Kidney glomerular epithelial cell (primary cell): ENCODE results near the gene SLCO3A1.
A peak's percentile ranks its signal among the peaks of the same experiment; 100 is the strongest.

ENCODE experiments used
- DNase-seq: peaks from one replicate; lab custom pipeline; 2025; lab: John Stamatoyannopoulos, UW

SLCO3A1 gene

DNA sequence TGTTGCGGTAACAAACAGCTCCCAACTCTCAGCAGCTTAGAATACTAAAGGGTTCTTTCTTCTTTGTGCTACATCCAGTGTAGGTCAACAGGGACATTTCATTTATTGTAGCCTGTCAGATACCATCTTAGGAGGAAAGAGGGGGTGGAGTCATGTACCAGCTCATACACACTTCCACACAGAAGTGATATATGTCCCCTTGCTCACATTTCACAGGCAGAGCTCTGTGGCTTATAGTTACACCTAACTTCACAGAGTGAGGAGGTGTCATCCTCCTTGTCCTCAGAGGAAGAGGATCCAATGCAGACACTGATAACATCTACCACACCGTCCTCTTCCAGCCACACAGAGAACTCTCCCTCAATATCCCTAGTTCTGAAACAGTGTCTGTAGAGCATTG is 247.2 kb downstream of the SLCO3A1 start:
- DNase-seq, result no peak

DNA sequence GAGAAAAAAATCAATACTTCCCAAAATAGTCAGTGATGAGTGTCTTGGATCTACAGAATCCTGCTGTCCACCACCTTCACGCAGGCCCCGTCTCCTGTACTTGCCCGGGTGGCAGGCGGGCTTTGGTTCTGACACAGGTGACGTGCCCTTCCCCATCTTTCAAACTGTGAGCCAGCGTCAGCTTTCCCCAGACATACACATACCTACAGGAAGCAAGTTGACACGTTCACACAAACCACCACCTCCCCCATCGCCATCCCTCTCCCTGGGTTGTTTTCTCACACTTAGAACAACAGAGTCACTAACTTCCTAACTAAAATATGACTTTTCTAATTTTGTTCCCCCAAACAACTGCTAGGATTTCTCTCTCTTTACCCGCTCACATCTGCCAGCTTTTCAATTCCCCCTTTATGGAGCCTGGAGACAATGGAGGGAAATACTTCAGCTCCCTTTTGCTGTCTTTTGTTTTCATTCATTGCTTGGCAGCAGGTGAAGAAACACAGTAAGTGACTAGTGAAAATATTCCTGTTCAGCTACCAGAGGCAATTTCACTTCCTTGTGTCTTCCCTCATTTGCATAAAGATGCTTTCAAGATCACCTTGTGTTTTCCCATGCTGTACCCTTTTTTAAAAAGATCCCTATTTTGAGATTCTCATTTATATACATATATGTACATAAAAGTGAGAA is 248.3 kb downstream of the SLCO3A1 start:
- DNase-seq, result no peak

DNA sequence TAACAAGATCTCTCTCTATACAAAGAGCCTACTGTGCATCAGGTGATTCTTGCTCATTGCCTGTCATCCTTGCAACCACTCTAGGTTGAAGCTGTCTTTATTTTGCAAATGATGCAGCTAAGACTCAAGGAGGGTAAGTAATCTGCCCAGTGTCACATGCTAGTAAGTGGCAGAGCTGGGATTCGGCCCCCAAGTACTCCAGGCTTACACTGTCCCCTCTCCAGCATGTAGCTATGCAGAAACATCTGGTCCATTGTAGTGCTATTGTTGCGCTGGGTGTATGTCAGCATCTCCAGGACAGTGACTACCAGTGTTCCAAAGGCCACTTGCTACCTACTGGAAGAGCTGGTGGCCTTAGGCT is 248.9 kb downstream of the SLCO3A1 start:
- no peak for DNase-seq

DNA sequence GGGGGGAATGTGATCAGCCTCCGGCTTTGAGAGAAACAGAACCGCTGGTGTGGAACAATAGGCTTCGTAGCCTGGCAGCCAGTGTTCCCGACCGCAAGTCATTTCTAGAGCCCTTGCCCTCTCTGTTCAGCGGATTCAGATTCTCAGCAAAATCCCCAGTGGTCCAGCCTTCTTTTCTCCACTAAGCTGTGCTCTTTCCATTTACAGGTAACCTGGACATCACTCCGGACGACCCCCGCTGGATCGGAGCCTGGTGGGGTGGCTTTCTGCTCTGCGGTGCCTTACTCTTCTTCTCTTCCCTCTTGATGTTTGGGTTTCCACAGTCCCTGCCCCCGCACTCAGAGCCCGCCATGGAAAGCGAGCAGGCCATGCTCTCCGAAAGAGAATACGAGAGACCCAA is 250.6 kb downstream of the SLCO3A1 start:
- no peak for DNase-seq

DNA sequence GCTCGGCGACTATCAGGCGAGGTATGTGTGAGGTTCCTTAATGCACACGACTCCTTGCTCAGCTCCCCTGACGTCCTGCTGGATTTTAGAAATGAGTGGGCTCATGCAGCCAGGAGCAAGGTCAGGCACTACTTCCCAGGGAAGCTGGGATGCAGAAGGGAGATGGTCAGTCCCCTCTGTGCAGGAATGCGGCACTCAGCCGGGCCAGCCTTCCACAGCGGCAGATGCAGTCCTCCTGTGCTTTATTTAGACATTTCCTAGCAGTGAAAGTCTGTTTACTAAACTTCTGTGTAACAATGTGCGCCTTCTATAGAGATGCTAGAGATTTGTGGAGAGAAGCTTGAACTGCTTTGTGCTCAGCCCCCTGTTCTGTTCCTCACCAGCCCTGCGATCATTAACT is 252.1 kb downstream of the SLCO3A1 start:
- DNase-seq, result no peak

DNA sequence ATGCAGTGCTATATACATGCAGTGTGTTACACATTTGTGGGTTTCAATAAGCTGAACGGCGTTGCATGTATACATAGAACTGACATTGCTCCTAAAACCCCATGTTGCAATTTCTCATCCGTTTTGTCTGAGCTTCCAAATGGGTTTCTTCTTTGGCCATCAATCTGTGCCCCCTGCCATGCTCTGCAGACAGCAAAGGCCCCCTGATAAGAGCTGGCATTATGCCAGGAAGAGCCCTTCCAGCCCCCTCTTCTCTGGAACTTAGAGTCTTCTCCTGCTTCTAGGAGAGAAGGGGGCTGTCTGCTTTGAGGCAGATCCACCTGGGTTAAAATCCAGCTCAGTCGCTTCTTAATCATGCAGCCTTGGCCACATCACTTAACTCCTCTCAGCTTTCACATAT is 254.0 kb downstream of the SLCO3A1 start:
- DNase-seq, result no peak

DNA sequence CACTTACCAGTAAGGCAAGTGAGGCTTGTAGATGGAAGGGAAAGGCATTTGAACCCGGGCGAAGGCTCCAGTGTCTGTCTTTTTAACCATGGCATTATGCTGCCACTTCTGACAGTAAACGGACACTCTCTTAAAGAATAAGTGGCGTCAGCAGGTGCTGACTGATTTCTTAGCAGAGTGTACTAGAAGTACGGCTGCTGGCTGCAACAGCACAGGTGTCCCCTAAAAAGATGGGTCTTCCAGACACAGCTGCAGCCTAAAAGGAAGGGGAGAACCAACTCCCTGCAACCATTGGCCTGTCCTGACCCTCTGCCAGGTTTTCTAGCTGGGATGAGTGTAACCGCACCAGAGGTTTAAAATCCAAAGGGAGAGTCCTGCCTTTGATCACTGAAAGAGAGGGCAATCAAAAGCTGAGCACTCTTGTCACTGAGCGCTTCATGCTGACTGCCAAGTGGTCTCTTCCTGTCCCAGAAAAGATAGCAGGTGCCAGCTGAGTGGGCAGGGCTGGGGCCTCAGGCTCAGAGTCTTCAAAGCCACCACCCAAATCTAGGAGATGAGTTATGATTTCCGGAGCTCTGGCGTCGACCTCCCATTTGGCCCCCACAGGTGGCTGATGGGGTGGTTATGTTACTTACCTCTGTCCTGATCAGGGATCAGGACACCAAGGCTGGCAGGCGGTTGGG is 255.8 kb downstream of the SLCO3A1 start:
- DNase-seq, result no peak

DNA sequence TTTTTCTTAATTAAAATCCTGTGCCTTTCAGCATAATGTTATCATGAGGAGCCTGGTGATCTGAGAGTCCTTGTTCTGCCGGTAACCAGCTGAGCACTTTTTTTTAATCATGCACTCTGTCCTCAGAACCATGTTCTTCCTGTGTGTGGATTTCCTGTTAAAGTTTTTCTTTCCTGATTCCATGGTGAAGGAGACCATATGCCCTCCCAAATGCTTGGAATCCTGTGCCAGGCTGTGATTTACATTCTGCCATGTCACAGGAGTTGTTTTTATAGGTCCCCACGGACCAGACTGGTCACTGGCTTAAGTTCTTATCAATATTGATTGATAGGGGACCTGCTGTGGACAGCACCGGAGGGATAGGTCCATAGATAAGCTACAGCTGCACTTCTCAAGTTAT is 257.8 kb downstream of the SLCO3A1 start:
- no peak for DNase-seq

DNA sequence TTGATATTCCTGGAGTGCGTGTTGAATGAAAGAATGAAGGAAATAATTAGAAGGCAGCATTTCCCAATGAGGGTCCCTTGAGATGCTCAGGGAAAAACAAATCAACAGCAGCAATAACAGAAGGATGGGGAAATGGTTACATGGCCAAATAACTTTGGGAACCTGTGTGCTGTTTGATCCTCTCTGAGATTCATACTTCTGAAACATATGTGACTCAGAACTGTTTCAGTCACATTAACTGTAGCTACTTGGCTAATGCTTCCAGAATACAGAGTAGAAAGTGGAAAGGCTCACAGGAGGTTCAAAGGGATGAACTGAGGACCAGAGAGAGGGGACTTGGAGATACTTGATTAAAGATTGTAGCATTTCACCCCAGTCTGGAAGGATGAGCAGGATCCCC is 258.2 kb downstream of the SLCO3A1 start:
- DNase-seq, result no peak

DNA sequence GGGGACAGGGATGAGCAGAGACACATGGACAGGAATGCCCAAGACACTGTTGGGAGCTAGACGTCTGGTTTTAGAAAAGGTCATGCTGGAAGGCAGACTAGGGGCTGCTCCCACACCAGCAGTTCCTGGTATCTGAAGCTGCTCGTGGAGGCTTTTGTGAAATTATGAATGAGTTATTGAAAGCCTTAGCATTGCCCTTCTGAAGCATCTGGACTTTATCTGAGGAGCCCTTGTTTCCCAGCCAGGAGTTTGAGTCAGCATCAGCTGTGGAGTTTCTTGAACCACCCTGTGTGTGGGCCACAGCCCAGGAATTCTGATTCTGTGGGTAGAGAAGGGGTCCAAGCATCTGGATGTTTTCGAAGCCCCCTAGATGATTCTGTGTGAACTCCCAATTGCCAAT is 258.7 kb downstream of the SLCO3A1 start:
- DNase-seq, result no peak

DNA sequence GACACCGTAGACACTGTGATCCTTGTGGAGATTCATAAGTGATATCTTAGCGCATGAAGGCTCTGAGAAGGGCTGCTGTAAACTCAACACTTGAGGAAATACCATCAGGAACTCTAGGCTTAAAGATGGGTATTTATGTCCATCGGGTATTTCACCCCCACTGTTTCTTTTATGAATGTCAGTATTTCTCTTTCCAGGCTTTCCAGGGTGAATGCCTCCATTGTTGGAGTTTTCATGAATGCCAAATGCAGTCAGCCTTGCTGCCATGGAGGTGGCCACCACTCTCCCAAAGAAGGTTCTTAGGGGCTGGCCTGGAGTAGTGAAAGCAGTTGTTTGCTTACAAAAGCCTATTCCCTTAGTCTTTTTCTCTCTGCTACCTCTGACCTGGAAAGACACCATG is 259.2 kb downstream of the SLCO3A1 start:
- no peak for DNase-seq

DNA sequence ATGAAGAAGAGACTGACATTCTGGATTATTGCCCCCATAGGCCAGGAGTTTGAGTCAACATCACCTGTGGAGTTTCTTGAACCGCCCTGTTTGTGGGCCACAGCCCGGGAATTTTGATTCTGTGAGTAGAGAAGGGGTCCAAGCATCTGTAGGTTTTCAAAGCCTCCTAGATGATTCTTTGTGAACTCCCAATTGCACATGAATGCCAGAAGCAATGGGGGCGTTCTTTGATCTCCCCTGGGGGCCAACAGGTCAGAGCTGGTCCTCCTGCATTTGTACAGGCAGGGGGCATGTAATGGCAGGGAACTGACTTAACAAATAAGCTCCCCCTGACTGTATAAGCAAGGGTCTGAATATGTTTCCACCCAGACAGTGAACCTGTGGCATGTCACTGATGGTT is 260.3 kb downstream of the SLCO3A1 start:
- no peak for DNase-seq

DNA sequence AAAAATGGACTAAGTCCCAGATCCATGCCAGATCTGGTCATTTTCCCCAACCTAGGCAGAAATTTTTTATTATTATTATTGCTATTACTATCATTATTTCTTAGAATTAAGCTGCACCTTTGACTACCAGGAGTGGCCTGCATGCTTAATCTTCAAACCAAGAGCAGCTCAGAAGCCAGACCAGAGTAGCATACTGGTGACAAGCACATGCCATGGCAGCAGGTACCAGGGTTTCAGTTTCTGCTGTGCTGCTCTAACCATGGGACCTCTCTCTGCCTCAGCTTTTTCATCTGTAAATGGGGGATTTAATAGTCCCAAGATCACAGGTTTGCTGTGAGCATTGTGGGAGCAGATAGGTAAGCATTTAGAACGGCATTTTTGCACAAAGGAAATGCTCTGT is 262.3 kb downstream of the SLCO3A1 start:
- DNase-seq, result no peak

DNA sequence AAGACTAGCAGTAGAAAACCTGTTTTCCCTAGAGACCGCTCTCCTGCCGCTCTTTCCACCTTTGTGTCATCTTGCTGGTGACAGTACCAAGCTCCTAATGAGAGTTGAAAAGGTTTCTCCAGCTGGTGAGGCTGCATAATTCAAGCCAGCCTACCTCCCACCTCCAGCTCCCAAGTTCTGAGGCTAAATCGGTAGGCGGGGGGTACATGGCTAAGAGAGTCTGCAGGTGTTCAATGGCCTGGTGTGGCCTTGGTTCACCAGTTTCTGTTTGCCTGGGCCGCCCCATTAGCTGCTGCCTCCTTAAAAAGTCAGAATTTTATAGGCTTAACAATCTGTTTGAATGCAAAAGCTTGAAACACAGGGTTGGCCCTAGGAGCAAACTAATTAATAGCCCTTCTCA is 262.8 kb downstream of the SLCO3A1 start:
- DNase-seq, result no peak

DNA sequence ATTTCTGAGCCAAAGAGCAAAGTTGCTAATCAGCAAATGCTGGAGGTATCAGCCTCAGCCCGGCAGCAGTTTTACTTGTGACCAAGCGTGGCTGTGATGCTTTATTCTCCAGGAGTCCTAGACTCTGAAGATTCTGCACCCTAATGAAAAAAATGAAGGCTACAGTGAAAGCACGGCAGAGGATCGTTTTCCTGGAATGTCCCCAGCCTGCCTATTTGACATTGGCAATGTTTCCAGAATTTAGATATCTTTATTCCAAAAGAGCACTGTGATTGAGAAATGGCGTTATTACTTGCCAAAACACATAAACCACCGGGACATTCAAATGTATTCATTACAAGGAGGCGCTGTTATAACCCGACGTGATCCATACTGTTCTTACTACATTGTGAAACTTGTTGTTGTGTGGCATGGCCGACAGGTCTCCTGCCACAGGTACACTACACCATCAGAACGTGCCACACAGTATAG is 263.8 kb downstream of the SLCO3A1 start:
- no peak for DNase-seq

DNA sequence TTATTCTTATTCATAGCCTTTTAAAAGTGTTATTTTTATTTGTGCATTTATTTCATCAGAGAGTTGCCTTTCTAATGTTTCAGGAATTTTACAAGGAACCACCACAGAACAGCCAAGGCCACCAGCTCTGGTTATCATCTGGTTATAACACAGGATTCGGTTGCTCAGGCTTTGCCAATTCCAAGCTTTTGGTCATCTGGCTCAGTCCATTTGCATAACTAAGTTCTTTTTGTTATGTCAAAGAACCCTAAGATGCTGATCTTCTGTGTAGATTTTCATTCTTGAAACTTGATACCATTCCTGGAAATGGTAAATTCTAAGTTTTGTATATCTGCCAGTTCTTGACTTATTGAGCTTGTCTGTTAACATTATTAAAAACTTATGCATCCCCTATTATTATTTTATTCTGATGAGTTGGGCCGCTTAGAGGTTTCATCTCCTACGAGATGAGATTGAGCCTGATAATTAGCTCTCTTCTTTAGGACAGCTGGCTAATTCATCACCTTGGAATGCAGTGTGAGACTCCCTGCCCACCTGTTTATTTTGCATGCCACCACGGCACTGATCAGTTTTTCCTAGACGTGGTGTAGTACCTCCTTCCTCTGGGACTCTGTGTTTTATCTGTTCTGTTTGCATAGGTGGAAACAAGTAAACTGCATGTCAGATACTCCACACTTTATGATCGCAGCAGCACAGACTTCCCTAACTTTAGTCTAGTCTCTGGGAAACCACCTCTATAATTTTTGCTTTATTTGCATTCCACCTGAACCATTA is 264.8 kb downstream of the SLCO3A1 start:
- peak; percentile 29 for DNase-seq

DNA sequence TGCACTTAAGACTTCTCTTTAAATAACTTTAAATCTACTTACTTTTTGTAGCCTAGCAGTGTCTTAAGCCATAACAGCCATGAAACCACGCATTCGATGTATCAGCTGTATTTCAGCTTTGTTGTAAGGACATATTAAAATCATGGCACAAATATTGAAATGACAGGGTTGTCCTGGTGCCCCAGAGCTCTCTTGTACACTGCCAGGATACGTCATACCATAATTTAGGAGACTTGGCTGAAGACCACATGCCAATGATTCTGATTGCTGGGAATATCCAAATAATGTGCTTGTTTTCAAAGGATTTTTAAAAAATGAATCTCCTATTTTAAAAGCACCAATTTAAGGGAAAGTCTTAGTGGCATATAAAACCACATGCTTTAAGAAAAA is 265.4 kb downstream of the SLCO3A1 start:
- DNase-seq, result no peak

DNA sequence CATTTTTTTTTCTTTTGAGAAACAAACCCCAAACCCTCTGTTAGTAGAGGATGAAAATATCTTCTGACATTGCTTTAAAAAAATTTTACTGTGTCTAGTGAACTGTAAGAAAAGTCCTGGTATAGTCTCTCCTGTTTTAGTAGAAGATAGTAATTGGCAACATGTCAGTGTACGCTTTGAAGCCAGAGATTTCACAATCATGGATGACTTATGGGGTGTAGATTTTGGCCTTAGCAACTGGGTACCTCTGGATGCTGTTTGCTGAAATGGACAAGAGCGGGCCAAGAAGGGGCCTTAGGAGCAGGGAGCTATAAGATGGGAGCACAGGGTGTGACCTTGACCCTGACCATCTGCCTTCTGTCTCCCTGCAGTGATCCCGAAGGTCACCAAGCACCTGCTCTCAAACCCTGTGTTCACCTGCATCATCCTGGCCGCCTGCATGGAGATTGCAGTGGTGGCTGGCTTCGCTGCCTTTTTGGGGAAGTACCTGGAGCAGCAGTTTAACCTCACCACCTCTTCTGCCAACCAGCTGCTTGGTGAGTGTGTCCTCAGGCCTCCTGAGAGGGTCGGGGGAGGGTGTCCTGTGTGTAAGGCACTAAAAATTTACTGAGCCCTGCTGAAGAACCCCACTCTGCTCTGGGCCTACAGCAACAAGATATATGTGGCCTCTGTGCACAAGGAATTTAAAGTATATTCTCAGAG is 266.7 kb downstream of the SLCO3A1 start:
- DNase-seq, result no peak

DNA sequence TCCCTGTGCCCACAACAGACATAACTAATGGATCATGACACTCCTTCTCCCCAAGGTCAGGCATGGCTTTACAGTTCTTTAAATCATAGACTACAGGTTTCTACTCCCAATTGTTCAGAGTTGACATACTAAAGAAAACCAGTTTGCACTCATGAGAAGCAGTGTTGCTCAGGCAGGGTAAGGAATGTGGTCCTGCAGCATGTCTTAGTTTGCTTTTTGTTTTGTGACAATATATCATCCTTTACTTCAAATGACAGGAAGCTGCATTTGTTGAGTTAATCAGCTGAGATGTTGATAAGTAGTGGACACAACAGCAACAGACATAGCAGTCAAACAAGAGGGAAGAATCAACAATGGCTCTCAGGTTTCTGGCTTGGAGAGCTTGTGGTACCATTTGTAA is 267.5 kb downstream of the SLCO3A1 start:
- DNase-seq, result no peak

DNA sequence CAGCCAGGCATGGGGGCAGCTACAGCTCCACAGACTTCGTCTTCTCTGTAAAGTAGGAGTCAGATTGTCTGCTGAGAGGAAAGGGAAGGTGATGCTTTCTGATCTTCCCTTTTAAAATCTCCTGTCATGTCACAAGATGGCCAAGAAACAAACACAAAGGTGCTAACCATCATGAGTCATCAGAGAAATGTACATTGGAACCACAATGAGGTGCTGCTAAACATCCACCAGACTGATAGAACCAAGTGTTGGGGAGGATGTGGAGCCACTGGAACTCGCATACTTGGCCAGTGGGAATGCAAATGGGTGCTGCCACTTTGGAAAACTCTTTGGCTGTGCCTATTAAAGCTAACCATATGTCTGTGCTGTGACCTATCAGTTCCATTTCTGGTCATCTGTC is 268.8 kb downstream of the SLCO3A1 start:
- no peak for DNase-seq

DNA sequence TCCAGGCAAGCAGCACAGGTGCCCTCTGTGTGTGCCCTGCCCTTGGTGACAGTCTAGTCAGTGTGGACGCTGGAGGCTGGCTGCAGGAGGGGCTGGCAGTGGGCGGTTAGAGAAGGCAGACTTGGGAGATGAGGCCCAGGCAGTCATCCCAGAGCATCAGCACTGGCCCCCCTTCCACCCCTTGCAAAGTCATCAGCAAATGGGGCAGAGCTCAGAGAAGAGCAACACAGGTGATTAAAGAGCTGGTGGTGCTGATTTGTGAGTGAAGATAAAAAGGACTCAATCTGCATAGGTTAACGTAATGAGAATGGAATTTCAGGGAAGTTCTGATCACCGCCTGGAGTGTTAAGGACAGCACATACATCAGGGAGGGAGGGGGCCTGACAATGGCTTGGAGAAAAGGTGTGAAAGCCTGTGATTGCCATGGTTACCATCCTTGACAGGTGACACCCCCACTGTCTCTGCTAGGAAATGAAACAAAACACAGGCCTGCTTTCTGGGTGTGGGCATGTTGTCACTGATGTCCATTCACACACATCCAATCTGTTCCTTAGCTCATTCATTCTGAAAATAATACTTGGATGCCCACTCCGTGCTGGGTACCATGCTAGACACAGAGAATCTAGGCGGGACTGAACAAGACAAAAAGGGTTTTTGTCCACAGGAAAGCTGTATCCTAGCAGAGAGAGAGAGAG is 270.6 kb downstream of the SLCO3A1 start:
- DNase-seq, result no peak

DNA sequence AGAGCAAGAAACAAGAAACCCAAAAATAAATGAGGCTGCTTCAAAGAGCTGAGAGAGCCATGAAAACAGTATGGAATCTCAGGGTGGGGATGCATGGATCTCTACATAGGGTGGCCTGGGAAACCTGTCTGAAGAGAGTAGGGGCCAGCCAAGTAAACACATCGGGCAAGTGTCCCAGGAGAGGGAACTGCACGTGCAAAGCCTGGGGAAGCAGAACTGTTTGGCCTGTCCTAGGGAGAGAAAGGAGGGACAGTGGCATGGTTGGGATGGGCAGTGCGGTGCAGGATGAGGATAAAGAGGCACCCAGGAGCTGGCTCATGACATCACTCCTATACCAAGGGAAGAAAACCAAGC is 271.1 kb downstream of the SLCO3A1 start:
- no peak for DNase-seq
